GM12878 (cell line): ENCODE data around the gene TIGD1. TPM values are rescaled to one million over a fixed set of nuclear protein-coding genes. Genes with fewer than 3 reads are reported as not detected.

Source experiments
- ATAC-seq: fragments of 200-7000 bp; cut with Tn5 transposase; 3 replicates; pipeline ENCODE4 v1.9.1; 2020; ENCODE audit warnings: mild to moderate bottlenecking, moderate library complexity
- BruUV-seq: library from RNA; stranded (reverse); fragments of 400-500 nt; replicated peaks from 2 replicates; lab custom pipeline; 2021; lab: Mats Ljungman, UMichigan
- CTCF ChIA-PET: fragments of 300-600 bp; sonication (Branson Sonifier 250); formaldehyde crosslinking; extraction: SDS; loops from one replicate; lab custom pipeline; 2021; ENCODE audit warnings: inconsistent platforms; lab: Yijun Ruan, JAX
- POLR2A ChIA-PET: fragments of 350-600 bp; formaldehyde crosslinking; extraction: SDS; loops from one replicate; lab custom pipeline; 2021; ENCODE audit warnings: inconsistent platforms; lab: Charles Lee
- RAD21 ChIA-PET: fragments of 300-600 bp; sonication (Branson Sonifier 250); formaldehyde crosslinking; loops from one replicate; lab custom pipeline; 2023; ENCODE audit warnings: antibody characterized with exemption; ENCODE audit not compliant: unreplicated experiment; lab: Charles Lee
- SMC1A ChIA-PET: fragments of 300-600 bp; sonication (Branson Sonifier 250); formaldehyde crosslinking; loops from one replicate; lab custom pipeline; 2023; ENCODE audit not compliant: unreplicated experiment, uncharacterized antibody; lab: Charles Lee
- DNase-seq: peaks from one replicate; pipeline ENCODE4 v3.0.0-alpha.2; 2011; ENCODE audit warnings: low read depth, low spot score
- FAIRE-seq: peaks from 3 replicates; lab custom pipeline; 2011; peaks lifted over from hg19 to GRCh38; lab: Jason Lieb, UNC
- H2AFZ ChIP-seq: 2 replicates; pipeline ENCODE4 v1.6.0; 2011; ENCODE audit warnings: low read depth, low read length, control low read depth; ENCODE audit not compliant: control insufficient read depth
- H3K27ac ChIP-seq: 2 replicates; pipeline ENCODE4 v1.5.1; 2011; ENCODE audit warnings: control low read depth; ENCODE audit not compliant: control insufficient read depth, insufficient read depth
- H3K27me3 ChIP-seq, 2 experiments: replicated peaks in 1 of 2; 2 replicates each; pipeline versions ENCODE4 v1.6.0 to v1.6.1; 2011; ENCODE audit warnings: low read length in 1 of 2; ENCODE audit not compliant: control insufficient read depth in 2 of 2, insufficient read depth in 2 of 2
- H3K36me3 ChIP-seq, 2 experiments: 2 replicates each; pipeline ENCODE4 v1.5.1; 2011; ENCODE audit warnings: low read length in 1 of 2; ENCODE audit not compliant: control insufficient read depth in 2 of 2, insufficient read depth in 2 of 2
- H3K4me1 ChIP-seq: 2 replicates; pipeline ENCODE4 v1.6.1; 2011; ENCODE audit warnings: mild to moderate bottlenecking, low read length, moderate library complexity, mixed read lengths; ENCODE audit not compliant: control insufficient read depth, insufficient read depth
- H3K4me2 ChIP-seq: 2 replicates; pipeline ENCODE4 v1.6.0; 2011; ENCODE audit warnings: control low read depth; ENCODE audit not compliant: control insufficient read depth, insufficient read depth
- H3K4me3 ChIP-seq: fragments of 200-600 bp; sonication (generic); 2 replicates; pipeline ENCODE4 v1.5.1; 2016
- H3K79me2 ChIP-seq: 2 replicates; pipeline ENCODE4 v1.6.0; 2011; ENCODE audit warnings: low read length; ENCODE audit not compliant: control insufficient read depth, insufficient read depth
- H3K9ac ChIP-seq: 2 replicates; pipeline ENCODE4 v1.8.0; 2011; ENCODE audit warnings: low read length, control low read depth, mixed read lengths; ENCODE audit not compliant: control insufficient read depth, insufficient read depth
- H3K9me3 ChIP-seq: replicated peaks from 3 replicates; pipeline ENCODE4 v1.5.1; 2011; ENCODE audit warnings: mild to moderate bottlenecking, low read length; ENCODE audit not compliant: control insufficient read depth, insufficient read depth
- H4K20me1 ChIP-seq: 2 replicates; pipeline ENCODE4 v1.6.0; 2011; ENCODE audit not compliant: control insufficient read depth, insufficient read depth
- CHD4 ChIP-seq: fragments of 200-600 bp; sonication (generic); IDR thresholded peaks from 2 replicates; pipeline ENCODE4 v1.6.1; 2016; ENCODE audit warnings: mild to moderate bottlenecking
- E2F4 ChIP-seq: IDR thresholded peaks from 2 replicates; pipeline ENCODE4 v1.6.1; 2012; ENCODE audit warnings: low read depth, low read length, improper control_type of control experiment
- GATAD2B ChIP-seq: fragments of 450-650 bp; conservative IDR thresholded peaks from 2 replicates; pipeline ENCODE4 v1.6.1; 2017; ENCODE audit warnings: low read depth, mild to moderate bottlenecking, moderate library complexity
- HDAC6 ChIP-seq: fragments of 200-600 bp; sonication (generic); IDR thresholded peaks from one replicate; pipeline ENCODE4 v1.8.0; 2017; ENCODE audit warnings: antibody characterized with exemption; ENCODE audit not compliant: unreplicated experiment
- MEF2A ChIP-seq: IDR thresholded peaks from 2 replicates; pipeline ENCODE4 v1.6.1; 2011; ENCODE audit warnings: low read depth, mild to moderate bottlenecking, low read length, moderate library complexity; ENCODE audit not compliant: insufficient read depth
- MTA3 ChIP-seq: IDR thresholded peaks from 2 replicates; pipeline ENCODE4 v1.6.1; 2012; ENCODE audit warnings: low read length, inconsistent platforms, borderline replicate concordance
- NR2C2 ChIP-seq: IDR thresholded peaks from 2 replicates; pipeline ENCODE4 v1.6.1; 2011; ENCODE audit warnings: borderline replicate concordance, low read depth; ENCODE audit not compliant: control insufficient read depth, insufficient read length
- POLR2AphosphoS2 ChIP-seq: IDR thresholded peaks from 2 replicates; pipeline ENCODE4 v1.6.1; 2011; ENCODE audit warnings: low read depth, mild to moderate bottlenecking, low read length, improper control_type of control experiment, moderate library complexity
- RCOR1 ChIP-seq: conservative IDR thresholded peaks from 2 replicates; pipeline ENCODE4 v1.6.1; 2012; ENCODE audit warnings: low read depth, low read length, improper control_type of control experiment
- SIX5 ChIP-seq: IDR thresholded peaks from 2 replicates; pipeline ENCODE4 v1.6.1; 2011; ENCODE audit warnings: mild to moderate bottlenecking, low read depth, low read length, moderate library complexity; ENCODE audit not compliant: severe bottlenecking
- TCF7 ChIP-seq: IDR thresholded peaks from 2 replicates; pipeline ENCODE4 v1.6.1; 2014; ENCODE audit warnings: antibody characterized with exemption, borderline replicate concordance
- WRNIP1 ChIP-seq: IDR thresholded peaks from 2 replicates; pipeline ENCODE4 v1.6.1; 2011; ENCODE audit warnings: low read depth, low read length, improper control_type of control experiment, borderline replicate concordance
- ZBTB40 ChIP-seq: fragments of 450-650 bp; IDR thresholded peaks from 2 replicates; pipeline ENCODE4 v1.6.1; 2016; ENCODE audit warnings: mild to moderate bottlenecking, moderate library complexity, borderline replicate concordance
- ZNF274 ChIP-seq: IDR thresholded peaks from one replicate; pipeline ENCODE4 v1.8.0; 2011; ENCODE audit not compliant: insufficient read length, insufficient read depth
- ZNF592 ChIP-seq: fragments of 450-650 bp; IDR thresholded peaks from 2 replicates; pipeline ENCODE4 v1.6.1; 2017; ENCODE audit warnings: mild to moderate bottlenecking, moderate library complexity
- WGBS: methylation state at CpG from one replicate; pipeline ENCODE4 v1.1.6; 2016; ENCODE audit warnings: low lambda C conversion rate; ENCODE audit not compliant: insufficient replicate concordance, insufficient coverage; ENCODE audit errors: missing lambda C conversion rate; 5-methylcytosine and 5-hydroxymethylcytosine counted together
- in situ Hi-C: fragments of 300-500 bp; cut with MboI; formaldehyde crosslinking; loops from 9 replicates; pipeline ENCODE4 v1.14.3; 2018; ENCODE audit warnings: mixed read lengths
- intact Hi-C: fragments of 100-400 bp; cut with micrococcal nuclease; formaldehyde crosslinking; loops from one replicate; pipeline ENCODE4 v1.14.2; 2022; ENCODE audit not compliant: unreplicated experiment
- polyA plus RNA-seq, 11 experiments: library from polyadenylated mRNA; depleted of rRNA in 4 of 11; unstranded in 6 of 11; stranded (reverse) in 5 of 11; fragments of >200 nt; fragmentation: Nextera tagmentation in 4 of 11; fragmentation: Illumina TruSeq in 1 of 11; extraction: Ambion mirVana in 4 of 11; extraction: Trizol in 1 of 11; gene quantifications; 1 replicate in 1 of 11; 2 replicates in 10 of 11; pipeline versions ENCODE4 v1.2.1 to v1.2.3, GENCODE V29; 2011 to 2016; ENCODE audit warnings: inconsistent platforms in 2 of 11, missing spikeins in 2 of 11, low read depth in 1 of 11
- total RNA-seq, 4 experiments: library from RNA; depleted of rRNA in 3 of 4; stranded (reverse); fragments of >200 nt in 3 of 4; fragmentation: Illumina TruSeq in 1 of 4; extraction: Trizol in 1 of 4; gene quantifications; 2 replicates each; pipeline versions ENCODE4 v1.2.1 to v1.2.3, GENCODE V29; 2013 to 2021

TIGD1 gene
- total and polyA plus RNA-seq, 10 of the 15 experiments (the other 5 are each of a cell fraction or from before 2014, with no cell fraction given), result 1.4 to 8.4 (median 5.6) TPM

GRCh38 chr2:232556426-232556825 is 6.1 kb upstream of the TIGD1 start:
- RAD21 ChIA-PET, result no interaction called here
- ATAC-seq (no peak), DNase-seq (no peak)
- in situ Hi-C loops, result no loop called here
- H3K9me3 ChIP-seq, result no peaks in the 10 kb centered on the region
- no peaks in the 10 kb centered on the region; the same call in 1 of the 2 replicates for H3K4me1 ChIP-seq
- H3K79me2 ChIP-seq, result peaks cover 37% of the 10 kb centered on the region
- no TSS peak for BruUV-seq
- POLR2A ChIA-PET, result no interaction called here
- H3K27me3 ChIP-seq, result no peaks in the 10 kb centered on the region
- 0 out of 2 replicates have a peak, but pooled peaks cover 3% of the 10 kb centered on the region for H4K20me1 ChIP-seq
- H3K4me3 ChIP-seq, result no peak overlapping the region
- SMC1A ChIA-PET, result no interaction called here
- peaks cover 3 to 22% of the 10 kb centered on the region in 2 experiments for H3K36me3 ChIP-seq
- TF ChIP-seq MEF2A (no peak), RCOR1 (no peak), MTA3 (no peak), CHD4 (no peak), HDAC6 (no peak), GATAD2B (no peak), ZBTB40 (no peak), TCF7 (no peak), SIX5 (no peak), ZNF592 (no peak), E2F4 (no peak), WRNIP1 (no peak), ZNF274 (no peak), POLR2AphosphoS2 (no peak), NR2C2 (no peak)
- TF ChIP-seq, all 136 proteins: peak for 0
- Histone ChIP-seq H2AFZ (no peak overlapping the region), H3K4me2 (no peak overlapping the region), H3K9ac (no peak overlapping the region), H3K27ac (no peak overlapping the region)
- WGBS, result 79% methylated on average over 3 of the region's 3 CpGs
- FAIRE-seq, result no peak
- CTCF ChIA-PET, result no interaction called here
- intact Hi-C loops, result no loop called here
